Natural killer cell treated with Interleukin-12 subunit alpha and Interleukin-12 subunit beta and Interleukin-15 and Interleukin-18, amount 100 ng/mL, for 72 hours (primary cell): ENCODE data around the gene TAF1D. TPM values are rescaled to one million over a fixed set of nuclear protein-coding genes. Genes with fewer than 3 reads are reported as not detected.
A peak's percentile ranks its signal among the peaks of the same experiment; 100 is the strongest.

Source experiments
- ATAC-seq, 2 donors: fragments of 150-1000 bp; cut with Tn5 transposase in 1 of 2; sonication (Bioruptor Pico), chemical (Tn5 transposase) in 1 of 2; 2 replicates each; pipeline ENCODE4 v1.10.0; 2021
- DNase-seq: peaks from one replicate; pipeline ENCODE4 v3.0.0; 2022; ENCODE audit warnings: low spot score
- H3K27ac Mint-ChIP-seq, 2 donors: 1 replicate in 1 of 2; 2 replicates in 1 of 2; pipeline ENCODE4 v1.8.0; 2022; ENCODE audit warnings: mixed read lengths in 2 of 2, mild to moderate bottlenecking in 1 of 2, moderate library complexity in 1 of 2
- H3K27me3 Mint-ChIP-seq, 2 donors: 1 replicate in 1 of 2; 2 replicates in 1 of 2; pipeline ENCODE4 v1.8.0; 2022; ENCODE audit warnings: mixed read lengths in 2 of 2
- H3K36me3 Mint-ChIP-seq: one replicate; pipeline ENCODE4 v1.8.0; 2022; ENCODE audit warnings: mixed read lengths
- H3K4me1 Mint-ChIP-seq, 2 donors: 1 replicate in 1 of 2; 2 replicates in 1 of 2; pipeline ENCODE4 v1.8.0; 2022; ENCODE audit warnings: low read depth in 2 of 2, mixed read lengths in 2 of 2, mild to moderate bottlenecking in 1 of 2
- H3K4me3 Mint-ChIP-seq: one replicate; pipeline ENCODE4 v1.8.0; 2022; ENCODE audit warnings: mixed read lengths
- H3K9me3 Mint-ChIP-seq: 2 replicates; pipeline ENCODE4 v1.8.0; 2022; ENCODE audit warnings: mixed read lengths
- total RNA-seq, 2 donors: library from RNA; stranded (reverse); gene quantifications; one replicate each; pipeline ENCODE4 v1.2.3, GENCODE V29; 2022

TAF1D gene
- total RNA-seq, 2 donors from 2014 or later, result 146 to 329 TPM

DNA sequence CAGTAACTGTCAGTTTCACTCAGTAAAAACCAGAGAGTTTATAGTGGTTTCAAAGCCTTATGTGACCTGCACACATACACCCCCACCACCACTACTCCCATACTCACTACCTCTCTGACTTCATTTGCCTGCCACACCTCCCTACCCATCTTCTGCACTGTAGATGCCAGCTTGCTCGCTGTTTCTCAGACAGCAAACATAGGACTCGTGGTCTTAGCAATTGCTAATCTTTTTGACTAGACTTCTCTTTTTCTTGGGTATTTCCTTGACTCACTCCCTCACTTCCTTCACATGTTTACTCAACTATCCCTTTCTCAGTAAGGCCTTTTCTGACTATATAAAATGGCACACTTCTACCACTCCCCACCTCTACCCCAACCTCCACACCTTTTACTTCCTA is 52.1 kb downstream of the TAF1D start:
- Mint-ChIP-seq H3K27ac (peak overlapping the region; percentile 64 to 87), H3K4me3 (peak overlapping the region; percentile 82), H3K9me3 (no peaks in the 10 kb centered on the region), H3K36me3 (peaks cover 47% of the 10 kb centered on the region), H3K27me3 (no peaks in the 10 kb centered on the region), H3K4me1 (peaks cover 2 to 23% of the 10 kb centered on the region in 2 donors)
- DNase-seq (no peak), ATAC-seq (peak; percentile 80 to 98)

DNA sequence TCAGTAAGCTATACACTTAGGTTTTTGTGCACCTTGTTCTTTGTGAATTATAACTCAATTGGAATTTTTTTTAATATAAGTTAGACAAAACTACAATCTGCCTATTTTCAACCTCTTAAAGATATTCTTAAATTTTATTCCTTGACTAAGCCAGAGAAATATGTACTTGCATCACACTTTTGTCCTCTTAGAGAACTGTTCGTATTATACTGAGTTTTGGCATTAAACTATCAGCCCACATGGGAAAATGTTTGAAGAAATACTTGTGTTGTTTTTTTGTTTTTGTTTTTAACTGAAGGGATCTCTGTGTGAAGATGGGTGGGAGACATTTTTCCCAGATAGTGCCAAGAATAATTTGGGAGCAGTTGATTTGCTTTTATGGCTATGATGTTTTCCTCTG is 54.5 kb downstream of the TAF1D start:
- peaks cover 67% of the 10 kb centered on the region for H3K36me3 Mint-ChIP-seq
- H3K9me3 Mint-ChIP-seq, result no peaks in the 10 kb centered on the region
- H3K4me3 Mint-ChIP-seq, result no peak overlapping the region

DNA sequence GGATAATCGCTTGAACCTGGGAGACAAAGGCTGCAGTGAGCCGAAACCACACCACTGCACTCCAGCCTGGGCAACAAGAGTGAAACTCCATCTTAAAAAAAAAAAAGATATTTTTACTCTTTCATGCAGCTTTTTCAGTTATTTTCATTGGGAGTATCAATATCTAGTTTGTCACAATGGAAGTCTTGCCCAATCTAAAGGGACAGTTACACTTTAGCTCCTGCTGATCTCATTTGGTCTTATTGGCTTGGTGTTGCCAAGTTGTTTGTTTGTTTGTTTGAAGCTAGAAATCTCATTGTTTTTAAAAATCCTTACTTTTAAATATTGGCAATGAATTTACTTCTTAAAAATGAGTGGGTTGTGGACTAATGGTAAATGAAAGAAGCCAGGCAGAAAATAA is 55.1 kb downstream of the TAF1D start:
- DNase-seq, result no peak
- Mint-ChIP-seq H3K27me3 (no peaks in the 10 kb centered on the region), H3K4me1 (peaks cover 2 to 28% of the 10 kb centered on the region in 2 donors), H3K27ac (peak overlapping the region in 1 of 2 donors; percentile 48), H3K4me3 (no peak overlapping the region), H3K9me3 (no peaks in the 10 kb centered on the region), H3K36me3 (peaks cover 63% of the 10 kb centered on the region)
- no peak for ATAC-seq

More for the DNA sequence above, 54.5 kb downstream of the TAF1D start:
- no peak for ATAC-seq
- H3K4me1 Mint-ChIP-seq, result peaks cover 2 to 28% of the 10 kb centered on the region in 2 donors
- peak overlapping the region in 1 of 2 donors; percentile 48 for H3K27ac Mint-ChIP-seq
- DNase-seq, result no peak
- no peaks in the 10 kb centered on the region for H3K27me3 Mint-ChIP-seq

Other genes with a start within 250 kb of the TAF1D start
- gene SMCO4, start 198.1 kb downstream of the TAF1D start, total RNA-seq, result 10 to 100 TPM; 12.7 to 17.9 TPM
- 10 to 100 TPM; 19.2 to 54.3 TPM for gene CEP295, start 79.8 kb downstream of the TAF1D start, total RNA-seq
- gene C11orf54, start 177 bp upstream of the TAF1D start, total RNA-seq, result 10 to 100 TPM; 19.6 to 25.5 TPM
- 10 to 100 TPM; 47.7 to 60.6 TPM for gene MED17, start 42.8 kb upstream of the TAF1D start, total RNA-seq
- not detected for gene VSTM5, start 109.1 kb upstream of the TAF1D start, total RNA-seq